Retina (tissue), 1 donor: ENCODE data around the gene PPDPF.
A peak's percentile ranks its signal among the peaks of the same experiment; 100 is the strongest.
"Not testable (repeated sequence)": the region's sequence is repeated elsewhere in the genome, so short reads cannot be mapped to it uniquely, and the experiment has no call there.

Source experiments
- DNase-seq: peaks from one replicate; pipeline ENCODE4 v3.0.0-alpha.2; 2016

The PPDPF gene, protein sequence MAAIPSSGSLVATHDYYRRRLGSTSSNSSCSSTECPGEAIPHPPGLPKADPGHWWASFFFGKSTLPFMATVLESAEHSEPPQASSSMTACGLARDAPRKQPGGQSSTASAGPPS

DNA sequence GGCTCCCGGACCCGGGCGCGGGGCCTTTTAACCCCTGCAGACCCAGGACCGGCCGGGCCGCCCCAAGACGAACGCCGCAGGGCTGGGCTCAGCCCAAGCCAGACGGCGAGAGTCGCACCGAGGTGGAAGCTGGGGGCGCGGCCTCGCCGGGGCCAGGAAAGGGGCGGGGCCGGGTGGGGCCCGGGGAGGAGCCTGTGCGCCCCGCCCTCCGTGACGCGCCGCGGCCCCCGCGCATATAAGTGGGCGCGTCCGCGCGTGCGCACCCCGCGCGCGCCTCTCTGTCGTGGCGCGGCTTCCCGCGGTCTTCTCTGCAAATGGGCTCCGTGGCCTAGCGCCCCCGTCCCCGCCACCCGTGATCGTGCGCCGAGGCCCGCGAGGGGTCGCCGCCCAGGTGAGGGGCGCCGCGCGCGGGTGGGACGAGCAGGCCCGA lies at the start of gene PPDPF:
PPDPF (plus strand) TSS at position 262 of the 430 bp plus-strand sequence. CDS start 544 bp downstream, outside the sequence.
- peak; percentile 88 for DNase-seq

DNA sequence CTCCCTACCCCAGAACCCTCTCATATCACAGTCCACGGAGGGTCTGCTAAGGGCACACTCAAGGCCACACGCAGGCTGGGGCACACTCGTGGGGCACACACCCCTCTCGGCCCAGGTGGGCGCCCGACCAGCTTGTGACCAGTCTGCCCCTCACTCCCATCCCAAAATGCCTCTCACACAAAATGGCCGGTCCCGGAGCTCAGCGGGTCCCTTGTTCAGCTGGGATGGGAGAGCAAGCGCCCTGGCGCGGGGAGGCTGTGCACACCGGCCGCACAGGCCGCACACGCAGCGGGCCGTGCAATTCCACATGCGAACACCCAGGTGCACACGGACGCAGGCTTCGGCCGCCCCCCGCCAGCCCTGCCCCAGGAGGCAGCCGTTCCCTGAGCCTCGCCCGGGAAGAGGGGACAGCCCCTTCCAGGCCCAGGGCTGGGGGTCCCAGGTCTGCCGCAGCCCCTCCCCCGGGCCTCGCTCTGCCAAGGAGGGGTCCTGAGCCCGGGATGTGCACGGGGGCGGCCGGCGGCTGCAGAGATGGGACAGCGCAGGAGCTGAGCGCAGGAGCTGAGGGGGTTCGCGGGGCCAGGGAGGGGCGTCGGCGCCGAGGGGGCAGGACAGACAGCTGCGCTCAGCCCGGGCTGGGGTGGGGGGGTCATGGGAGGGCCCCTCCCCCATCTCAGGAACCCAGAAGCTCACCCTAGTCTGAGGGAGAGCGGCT lies 49.4 kb upstream of the PPDPF start:
- DNase-seq: peak; percentile 65

DNA sequence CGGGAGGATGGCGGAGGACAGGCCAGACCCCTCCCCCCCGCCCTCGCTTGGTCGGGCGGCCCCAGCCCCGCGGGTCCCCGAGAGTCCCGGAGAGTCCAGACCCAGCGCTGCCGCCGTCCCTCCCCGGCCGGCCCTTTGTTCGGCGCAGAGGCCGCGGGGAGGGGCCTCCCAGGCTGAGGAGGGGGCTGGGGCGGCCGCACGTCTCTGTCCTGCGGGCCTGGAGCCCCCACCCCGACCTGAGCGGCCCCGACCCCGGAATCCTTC lies 48.9 kb upstream of the PPDPF start:
- no peak for DNase-seq

DNA sequence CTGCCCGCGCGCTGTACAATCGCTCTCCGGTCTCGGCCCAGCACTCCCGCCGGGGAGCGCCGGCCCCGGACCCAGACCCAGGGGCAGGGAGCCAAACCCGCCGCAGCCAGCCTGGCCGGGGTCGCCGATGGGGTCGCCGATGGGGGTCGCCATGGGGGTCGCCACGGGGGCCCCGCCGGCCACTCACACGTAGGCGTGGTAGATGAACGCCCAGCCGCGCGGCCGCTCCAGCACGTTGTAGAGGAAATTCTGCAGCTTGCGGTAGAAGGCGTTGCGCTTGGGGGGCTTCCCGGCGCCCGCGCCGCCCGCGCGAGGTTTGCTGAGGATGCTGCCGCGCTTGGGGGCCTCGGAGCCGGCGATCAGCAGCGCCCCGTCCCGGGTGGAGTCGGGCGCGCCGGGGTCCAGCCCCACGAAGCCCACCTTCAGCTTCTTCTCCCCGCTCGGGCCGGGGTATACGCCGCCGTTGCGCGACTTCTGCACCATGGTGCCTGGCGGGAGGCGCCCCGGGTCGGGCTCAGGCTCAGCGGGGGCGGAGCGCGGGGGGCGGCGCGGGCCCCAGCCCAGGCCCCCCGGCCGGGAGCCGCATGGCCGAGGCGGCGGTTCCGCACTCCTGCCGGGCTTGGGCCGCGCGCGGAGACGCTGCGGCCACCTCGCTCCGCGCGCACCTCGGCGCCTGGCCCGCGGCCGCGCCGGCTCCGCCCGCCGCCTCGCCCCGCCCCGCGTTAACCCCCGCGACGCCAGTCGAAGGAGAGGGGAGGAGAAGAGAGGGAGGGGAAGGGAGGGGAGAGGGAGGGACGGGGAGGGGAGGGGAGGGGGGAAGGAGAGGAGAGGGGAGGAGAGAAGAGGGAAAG lies 48.4 kb upstream of the PPDPF start, which contains the start of gene KCNQ2:
KCNQ2 (minus strand) TSS at position 675 of the 851 bp plus-strand sequence; CDS start at position 483, 192 bp downstream.
- peak; percentile 77 for DNase-seq

DNA sequence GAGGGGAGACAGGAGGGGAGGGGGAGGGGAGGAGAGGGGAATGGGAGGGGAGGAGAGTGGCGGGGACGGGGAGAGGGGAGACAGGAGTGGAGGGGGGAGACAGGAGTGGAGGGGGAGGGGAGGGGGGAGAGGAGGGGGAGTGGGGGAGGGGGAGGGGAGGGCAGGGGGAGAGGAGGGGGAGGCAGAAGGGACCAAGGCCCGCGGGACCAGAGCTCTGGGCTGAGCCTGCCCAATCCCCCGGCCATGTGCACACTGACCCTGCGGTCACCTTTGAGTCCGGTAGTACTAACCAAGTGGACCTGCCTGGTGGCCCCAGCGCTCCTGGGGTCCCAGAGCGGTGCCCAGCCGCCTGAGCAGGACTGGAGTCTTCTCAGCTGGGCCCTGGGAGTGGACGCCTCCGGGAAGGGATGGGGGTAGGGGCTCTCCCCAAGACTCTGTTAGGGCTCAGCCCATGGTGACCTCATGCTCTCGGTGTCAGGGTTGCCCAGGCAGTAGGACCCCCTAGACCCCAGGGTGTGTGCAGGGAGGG lies 47.6 kb upstream of the PPDPF start:
- peak; percentile 44 for DNase-seq

DNA sequence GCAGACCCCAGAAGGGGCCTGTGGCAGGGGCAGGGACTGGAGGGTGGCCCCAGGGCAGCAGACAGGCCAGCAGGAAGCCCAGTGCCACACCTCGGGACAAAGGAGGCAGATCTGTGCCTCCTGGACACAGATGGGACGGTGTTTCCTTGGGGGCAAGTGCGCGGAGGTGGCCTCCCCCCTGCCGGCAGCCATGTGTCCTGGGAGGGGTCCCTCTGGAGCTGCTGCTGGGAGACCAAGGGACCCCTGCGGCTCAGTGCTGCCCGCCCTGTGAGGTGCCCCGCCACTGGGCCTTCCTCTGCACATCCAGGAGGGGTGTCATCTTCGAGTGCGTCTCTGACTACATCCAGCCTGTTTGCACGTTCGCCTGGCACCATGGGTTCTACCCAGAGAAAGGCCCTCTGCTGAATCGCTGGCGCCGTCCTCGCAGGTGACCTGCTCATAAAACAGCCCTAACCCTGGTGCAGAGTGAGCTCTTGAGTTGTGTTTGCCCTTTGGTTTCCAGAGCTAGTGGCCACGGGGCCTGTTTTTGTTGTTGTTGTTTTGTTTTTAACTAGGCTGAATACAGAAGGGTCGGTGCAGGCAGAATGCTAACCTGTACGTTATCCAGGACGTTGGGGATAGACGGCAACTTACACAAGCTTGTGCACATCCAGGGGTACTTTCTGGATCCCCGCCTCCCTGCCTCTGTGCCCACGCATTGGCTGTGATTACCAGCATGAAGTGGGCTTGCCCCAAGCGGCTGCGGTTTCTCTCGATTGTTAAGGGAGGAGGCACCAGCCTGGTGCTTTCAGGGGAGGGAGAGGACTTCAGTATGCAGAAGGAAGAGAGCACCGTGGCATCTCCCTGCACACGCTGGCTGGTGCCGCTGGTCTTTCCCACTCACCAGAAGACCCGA lies 46.8 kb upstream of the PPDPF start:
- DNase-seq: peak; percentile 45

DNA sequence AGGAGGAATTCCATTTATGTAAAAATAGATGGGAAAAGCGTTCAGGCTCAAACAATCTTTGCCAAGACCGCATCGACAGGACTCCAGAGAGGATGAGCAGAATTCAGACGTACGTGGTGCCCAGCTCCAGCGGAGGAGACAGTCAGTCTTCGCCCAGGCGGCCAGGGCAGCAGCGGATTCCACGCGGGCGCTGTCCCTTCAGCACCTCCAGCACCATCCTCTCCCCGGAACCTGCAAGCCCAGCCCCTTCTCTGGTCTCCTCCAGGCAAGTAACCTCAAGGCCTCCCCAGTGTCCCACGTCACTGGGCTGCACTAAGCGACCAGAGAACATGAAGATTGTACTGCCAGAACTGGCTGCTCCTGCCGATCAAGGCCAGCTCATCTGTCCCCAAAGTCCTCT lies 45.4 kb upstream of the PPDPF start:
- DNase-seq: peak; percentile 75

DNA sequence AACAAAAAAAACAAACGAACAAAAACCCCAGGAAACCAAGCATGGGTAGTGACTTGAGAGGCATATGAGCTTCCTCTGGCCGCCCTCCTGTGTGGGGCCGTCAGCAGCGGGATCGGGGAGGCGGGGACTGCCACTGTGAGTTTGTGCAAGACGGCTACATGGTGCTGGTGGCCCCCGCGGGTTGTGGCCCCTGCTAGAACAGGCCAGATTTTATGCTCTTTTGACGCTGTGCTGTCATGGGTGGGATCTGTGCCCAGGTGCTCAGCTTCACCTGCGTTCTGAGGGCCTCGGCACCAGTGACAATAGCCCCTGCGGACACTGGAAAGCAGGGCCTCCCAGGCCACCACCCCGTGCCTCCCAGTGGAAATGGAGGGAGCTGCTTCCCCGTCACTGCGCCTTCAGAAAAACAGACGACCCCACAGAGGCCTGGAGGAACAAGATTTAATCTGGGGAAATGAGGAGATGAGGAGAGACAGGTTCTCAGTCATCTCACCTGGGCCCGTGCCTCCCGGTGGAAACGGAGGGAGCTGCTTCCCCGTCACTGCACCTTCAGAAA lies 43.4 kb upstream of the PPDPF start:
- DNase-seq: no peak

DNA sequence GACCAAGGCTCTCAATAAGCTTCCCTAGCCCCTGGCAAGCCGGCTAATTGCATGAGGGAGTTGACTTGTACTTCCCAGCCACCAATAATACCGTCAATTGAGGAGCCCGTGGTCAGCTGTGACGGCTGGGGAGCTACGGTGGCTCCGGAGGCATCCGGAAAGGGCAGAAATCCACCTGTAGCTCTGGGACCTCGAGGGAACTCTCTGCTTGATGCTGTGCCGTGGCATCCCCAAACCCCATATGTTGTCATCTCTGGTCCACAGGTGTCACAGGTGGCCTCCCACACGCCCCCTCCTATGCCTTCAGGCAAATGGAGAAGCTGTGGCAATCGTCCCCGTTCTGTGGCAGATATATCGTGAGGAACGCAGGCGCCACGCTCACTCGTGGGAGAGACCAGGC lies 42.6 kb upstream of the PPDPF start:
- DNase-seq: no peak

DNA sequence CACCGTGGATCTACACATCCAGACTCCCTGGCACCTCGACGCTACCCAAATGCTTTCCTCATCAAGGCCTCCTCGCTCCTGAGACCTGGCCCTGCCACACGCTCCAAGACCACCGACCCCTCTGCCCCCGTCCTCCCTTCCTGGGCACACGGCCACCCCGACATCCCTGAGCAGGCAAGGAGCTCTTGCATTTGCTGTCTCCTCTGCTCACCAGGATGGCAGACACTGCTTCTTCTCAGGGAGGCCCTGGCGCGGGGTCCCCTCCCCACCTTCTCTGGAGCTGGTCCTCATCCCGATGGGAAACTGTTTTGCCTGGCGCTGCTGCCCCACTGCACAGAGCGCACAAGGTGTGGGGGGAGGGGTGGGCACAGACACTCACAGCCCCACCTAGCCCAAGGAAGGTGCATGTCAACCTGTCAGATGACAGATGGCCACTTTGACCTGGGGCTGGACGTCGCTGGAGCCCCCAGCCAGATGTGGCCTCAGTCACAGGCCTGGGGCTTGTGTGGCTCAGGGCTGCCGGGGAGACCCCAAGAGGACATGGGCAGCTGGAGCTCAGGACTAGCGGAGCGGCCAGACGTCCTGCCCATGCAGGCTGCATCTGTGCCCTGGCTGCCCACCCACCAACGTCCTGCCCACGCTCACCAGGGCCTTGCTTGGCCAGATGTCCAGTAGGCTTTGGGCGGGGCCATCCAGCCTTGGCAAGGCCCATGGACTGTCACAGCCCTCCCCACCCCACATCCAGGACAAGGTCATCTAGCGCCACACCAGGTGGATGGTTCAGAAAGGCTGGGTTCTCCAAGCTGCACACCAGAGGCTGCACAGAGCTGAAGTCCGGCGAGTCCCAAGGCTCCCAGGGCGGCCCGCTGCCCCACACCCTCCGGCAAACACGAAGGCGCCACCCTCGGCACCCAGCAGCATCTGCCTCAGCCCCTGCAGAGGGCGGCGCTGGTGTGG lies 41.9 kb upstream of the PPDPF start:
- no peak for DNase-seq

DNA sequence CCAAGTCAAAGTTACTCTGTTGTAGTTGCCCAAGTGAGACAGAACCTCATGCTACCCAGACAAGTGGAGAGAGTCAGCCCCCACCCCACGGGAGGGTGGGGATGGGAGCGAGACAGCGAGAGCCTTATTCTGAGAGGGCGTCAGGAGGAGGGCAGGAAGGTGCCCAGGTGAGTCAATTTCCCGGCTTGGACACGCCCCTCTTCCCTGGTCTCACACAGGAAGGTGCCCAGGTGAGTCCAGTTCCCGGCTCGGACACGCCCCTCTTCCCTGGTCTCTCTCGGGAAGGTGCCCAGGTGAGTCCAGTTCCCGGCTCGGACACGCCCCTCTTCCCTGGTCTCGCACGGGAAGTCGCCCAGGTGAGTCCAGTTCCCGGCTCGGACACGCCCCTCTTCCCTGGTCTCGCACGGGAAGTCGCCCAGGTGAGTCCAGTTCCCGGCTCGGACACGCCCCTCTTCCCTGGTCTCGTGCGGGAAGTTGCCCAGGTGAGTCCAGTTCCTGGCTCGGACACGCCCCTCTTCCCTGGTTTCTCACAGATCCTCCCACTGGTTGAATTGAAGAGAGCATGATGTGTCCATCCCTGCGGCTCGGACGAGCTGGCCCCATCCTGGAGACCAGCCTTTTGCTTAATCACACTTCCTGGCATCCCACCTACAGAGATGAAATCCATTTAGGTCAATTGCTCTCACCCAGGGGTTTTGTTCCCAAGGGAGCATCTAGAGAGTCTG lies 40.7 kb upstream of the PPDPF start:
- DNase-seq: not testable (repeated sequence)

DNA sequence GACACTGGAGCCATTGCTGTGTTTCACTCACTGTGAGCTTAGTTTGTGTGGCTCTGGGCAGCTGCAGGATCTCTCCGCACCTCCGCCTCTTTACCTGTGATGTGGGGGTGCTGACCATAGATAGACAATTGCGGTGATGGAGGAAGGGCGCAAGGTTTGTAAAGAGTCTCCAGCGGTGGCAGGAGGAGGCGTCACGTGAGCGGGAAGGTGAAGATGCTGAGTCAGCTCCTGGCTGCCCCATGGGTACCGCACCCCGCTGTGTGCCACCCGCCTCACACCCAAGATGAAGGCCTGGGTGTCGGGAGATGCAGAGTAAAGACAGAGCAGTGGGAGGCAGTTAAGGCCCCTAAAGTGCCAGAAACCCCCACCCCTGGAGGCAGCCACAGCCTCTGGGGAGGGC lies 39.1 kb upstream of the PPDPF start:
- DNase-seq: peak; percentile 11

DNA sequence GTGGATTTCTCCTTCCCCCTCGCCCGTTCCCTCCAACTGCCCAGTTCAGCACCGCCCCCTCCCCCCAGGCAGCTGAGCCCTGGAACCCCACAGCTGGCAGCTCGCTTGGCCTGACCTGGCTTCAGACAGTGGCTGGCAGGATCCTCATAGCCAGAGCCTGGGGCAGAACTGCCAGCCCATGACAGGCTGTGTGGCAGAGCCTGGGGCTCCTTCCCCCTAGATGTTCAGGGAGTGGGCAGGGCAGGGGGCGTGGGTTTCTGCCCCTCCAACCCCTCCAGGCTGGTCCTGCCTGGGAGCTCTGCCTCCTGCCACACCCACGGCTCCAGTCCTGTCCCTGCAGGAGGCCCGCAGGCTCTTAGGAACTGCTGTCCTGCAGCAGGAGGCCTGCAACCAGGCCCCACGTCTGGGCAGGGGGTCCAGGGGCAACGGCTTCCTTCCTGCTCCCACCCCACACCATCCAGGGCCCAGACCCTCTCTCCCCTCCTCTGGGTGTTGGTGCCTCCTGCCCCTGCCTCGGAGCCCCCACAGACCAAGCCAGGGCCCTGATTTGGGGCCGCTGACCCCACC lies 38.5 kb upstream of the PPDPF start:
- DNase-seq: peak; percentile 39

DNA sequence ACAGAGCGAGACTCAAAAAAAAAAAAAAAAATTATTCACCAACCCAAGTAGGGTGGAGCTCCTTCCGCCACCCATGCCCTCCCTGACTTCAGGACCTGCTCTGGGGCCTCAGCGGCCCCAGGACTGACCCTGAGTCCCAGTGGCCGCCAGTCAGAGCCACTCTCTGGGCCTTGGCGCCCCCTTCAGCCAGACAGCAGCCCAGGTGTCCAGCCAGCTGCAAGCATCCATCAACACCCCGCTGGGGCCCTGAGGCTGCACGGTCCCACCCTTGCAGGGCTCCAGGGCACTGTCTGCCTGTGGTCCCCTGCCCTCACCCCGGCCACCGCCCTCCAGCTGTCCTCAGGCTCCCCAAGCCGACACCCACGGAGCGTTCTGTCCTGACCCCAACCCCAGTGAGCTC lies 36.7 kb upstream of the PPDPF start:
- DNase-seq: peak; percentile 9

DNA sequence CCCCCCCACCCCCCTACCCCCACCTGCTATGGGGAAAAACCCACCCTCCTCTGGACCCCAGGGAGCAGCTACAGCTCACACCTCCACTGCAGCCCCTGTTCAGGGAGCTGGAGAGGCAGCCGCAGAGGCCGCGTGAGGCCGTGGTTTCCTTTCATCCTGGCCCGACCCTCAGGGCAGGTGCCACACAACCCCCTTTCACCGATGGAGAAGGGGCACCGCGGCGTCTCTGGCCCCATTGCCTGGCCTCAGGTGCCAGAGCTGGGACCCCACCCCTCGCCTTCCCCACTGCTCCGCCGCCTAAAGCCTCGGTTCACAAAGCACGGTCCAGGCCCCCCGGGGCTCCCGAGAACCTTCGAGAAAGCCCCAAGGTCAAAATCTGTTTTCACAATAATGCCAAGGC lies 36.3 kb upstream of the PPDPF start:
- DNase-seq: peak; percentile 36

DNA sequence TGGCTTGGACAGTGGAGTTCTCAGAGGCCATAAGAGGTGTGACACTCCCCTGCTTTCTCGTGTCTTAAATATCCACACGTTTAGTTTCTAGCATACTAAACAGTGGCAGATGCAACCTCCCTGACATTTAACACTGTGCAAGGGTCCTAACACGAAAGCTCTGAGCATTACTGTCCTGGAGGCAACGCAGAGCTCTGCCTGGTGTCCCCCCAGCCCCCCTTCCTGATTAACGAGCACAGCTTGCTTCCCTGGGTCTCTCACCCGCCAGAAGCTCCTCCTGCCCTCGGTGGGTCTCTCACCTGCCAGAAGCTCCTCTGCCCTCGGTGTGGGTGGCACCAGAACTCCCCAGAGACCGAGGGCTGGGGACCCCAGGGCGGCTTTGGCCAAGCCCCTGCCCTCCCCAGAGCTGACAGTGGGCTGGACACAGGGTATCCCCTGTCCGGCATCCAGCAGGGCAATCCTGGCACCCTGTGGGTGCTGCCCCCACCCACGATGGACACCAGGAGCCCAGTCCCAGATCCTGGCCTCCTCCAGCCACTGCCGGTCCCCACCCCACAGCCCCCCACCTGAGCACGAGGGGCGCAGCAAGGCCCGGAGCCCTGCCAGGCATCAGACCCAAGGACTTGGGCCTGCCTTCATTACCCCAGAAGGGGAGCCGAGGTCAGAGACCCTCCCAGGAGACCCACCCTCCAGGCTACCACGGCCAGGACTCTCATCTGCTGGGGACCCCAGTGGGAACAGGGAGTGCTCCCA lies 35.7 kb upstream of the PPDPF start:
- DNase-seq: no peak

DNA sequence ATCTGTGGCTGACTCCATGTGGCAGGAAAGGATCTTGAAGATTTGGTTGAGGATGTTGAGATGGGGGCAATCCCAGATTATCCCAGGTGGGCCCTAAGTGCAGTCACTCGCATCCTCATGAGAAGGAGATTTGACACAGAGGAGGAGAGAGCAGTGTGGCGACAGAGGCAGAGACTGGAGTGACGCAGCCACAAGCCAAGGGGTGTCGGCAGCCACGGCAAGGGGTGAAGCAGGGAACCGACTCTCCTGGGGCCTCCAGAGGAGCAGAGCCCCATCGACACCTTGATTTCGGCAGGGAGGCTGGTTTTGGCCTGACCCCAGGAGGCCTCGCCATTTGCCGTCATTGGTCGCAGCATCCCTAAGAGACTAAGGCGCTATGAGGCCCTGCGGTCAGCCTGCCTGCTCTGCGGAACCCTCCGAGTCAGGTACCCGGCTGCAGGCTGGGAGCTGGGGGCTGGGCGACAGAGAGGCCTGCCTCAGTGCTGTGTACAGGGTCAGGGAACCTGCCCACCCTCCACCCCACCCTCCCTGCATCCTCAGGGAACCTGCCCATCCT lies 34.2 kb upstream of the PPDPF start:
- DNase-seq: no peak

DNA sequence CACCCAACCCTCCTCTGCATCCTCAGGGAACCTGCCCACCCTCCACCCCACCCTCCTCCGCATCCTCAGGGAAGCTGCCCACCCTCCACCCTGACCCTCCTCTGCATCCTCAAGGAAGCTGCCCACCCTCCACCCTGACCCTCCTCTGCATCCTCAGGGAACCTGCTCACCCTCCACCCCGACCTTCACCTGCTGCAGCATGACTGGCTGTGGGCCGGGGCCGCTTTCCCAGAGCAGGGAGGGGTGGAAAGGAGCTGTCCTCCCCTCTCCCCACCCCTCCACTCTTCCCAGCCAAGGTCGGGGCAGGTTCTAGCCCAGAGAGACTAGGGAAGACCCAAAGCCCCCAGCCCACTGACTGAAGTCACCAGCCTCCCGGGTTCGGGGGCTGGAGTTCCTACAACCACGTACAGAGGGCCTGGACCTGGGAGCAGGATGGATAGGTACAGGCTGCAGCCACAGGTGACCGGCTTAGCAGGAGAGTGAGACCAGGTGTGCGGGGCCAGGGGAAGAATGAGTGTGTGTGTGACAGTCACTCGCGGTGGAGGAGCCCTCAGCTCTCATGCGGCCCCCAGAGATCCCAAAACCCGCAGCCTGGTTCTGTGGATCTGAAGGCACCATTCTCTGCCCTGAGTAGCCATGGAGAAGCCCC lies 33.3 kb upstream of the PPDPF start:
- DNase-seq: peak; percentile 17
